GM19467 (cell line): Measurements from ENCODE around the gene TAAR9.

Source experiments
- ATAC-seq: cut with Tn5 transposase; IDR thresholded peaks from one replicate; pipeline ENCODE4 v1.9.1; 2021; ENCODE audit warnings: mild to moderate bottlenecking, moderate library complexity; ENCODE audit not compliant: unreplicated experiment

TAAR9 gene

GRCh38 chr6:132584698-132585097 is 46.6 kb downstream of the TAAR9 start:
- ATAC-seq: no peak

DNA sequence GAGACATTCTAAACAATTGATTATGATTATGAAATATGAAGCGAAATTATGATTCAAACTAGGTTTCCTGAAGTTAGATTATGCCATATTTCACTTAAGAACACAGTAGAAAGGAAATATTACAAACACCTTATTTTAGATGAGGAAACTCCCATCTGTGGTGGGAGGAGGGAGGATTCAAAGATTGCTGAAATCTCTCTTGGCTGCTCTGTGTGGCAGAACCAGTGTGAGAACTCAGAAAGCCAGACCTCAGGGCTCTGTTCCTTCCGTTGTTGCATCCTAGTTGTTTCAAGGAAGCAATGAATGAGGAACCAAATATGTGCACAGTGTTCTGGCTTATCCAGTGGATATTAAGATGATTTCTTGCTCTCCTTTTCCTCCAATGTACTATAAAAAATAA is 49.3 kb downstream of the TAAR9 start:
- no peak for ATAC-seq
